Activated T-cell treated with anti-CD3 and anti-CD28 coated beads for 4 hours (primary cell): ENCODE results near the gene TMEM176A.

Source experiments
- DNase-seq: peaks from one replicate; pipeline ENCODE4 v3.0.0-alpha.2; 2020

The TMEM176A gene

GRCh38 chr7:150820148-150820547, 19.6 kb downstream of the TMEM176A start:
- DNase-seq = no peak

- no peak for DNase-seq
These were observed 20.1 kb downstream of the TMEM176A start for GRCh38 chr7:150820578-150821198.

- no peak for DNase-seq
These were observed 22.5 kb downstream of the TMEM176A start for GRCh38 chr7:150823043-150823442.

GRCh38 chr7:150823484-150824126, 23.0 kb downstream of the TMEM176A start:
- DNase-seq = no peak

GRCh38 chr7:150824379-150825177, 24.0 kb downstream of the TMEM176A start:
- no peak for DNase-seq

- no peak for DNase-seq
These were observed 25.7 kb downstream of the TMEM176A start for GRCh38 chr7:150826061-150826849.

- no peak for DNase-seq
These were observed 27.8 kb downstream of the TMEM176A start for GRCh38 chr7:150828384-150828783.

GRCh38 chr7:150829426-150829825, 28.9 kb downstream of the TMEM176A start:
- no peak for DNase-seq

GRCh38 chr7:150830937-150831336, 30.4 kb downstream of the TMEM176A start:
- no peak for DNase-seq

- DNase-seq = no peak
These were observed 31.3 kb downstream of the TMEM176A start for GRCh38 chr7:150831851-150832250.

- DNase-seq = no peak
These were observed 34.5 kb downstream of the TMEM176A start for GRCh38 chr7:150835019-150835418.

- no peak for DNase-seq
These were observed 35.2 kb downstream of the TMEM176A start for GRCh38 chr7:150835702-150836280.

GRCh38 chr7:150838965-150839650, 38.5 kb downstream of the TMEM176A start:
- DNase-seq = no peak

- DNase-seq = no peak
These were observed 41.4 kb downstream of the TMEM176A start for GRCh38 chr7:150842018-150842417.

- no peak for DNase-seq
These were observed 42.1 kb downstream of the TMEM176A start for GRCh38 chr7:150842716-150843115.

GRCh38 chr7:150845421-150845861, 44.9 kb downstream of the TMEM176A start:
- no peak for DNase-seq

GRCh38 chr7:150846291-150847115, 45.9 kb downstream of the TMEM176A start:
- DNase-seq = no peak

- no peak for DNase-seq
These were observed 47.0 kb downstream of the TMEM176A start for GRCh38 chr7:150847536-150847935.

GRCh38 chr7:150848111-150848510, 47.5 kb downstream of the TMEM176A start:
- DNase-seq = no peak

- DNase-seq = no peak
These were observed 48.1 kb downstream of the TMEM176A start for GRCh38 chr7:150848561-150849115.
